AG20443 (cell line): ENCODE results near the gene KRTAP5-2.

ENCODE experiments used
- DNase-seq: peaks from one replicate; pipeline ENCODE4 v3.0.0; 2012; ENCODE audit warnings: low spot score, mixed read lengths

Gene KRTAP5-2

DNA sequence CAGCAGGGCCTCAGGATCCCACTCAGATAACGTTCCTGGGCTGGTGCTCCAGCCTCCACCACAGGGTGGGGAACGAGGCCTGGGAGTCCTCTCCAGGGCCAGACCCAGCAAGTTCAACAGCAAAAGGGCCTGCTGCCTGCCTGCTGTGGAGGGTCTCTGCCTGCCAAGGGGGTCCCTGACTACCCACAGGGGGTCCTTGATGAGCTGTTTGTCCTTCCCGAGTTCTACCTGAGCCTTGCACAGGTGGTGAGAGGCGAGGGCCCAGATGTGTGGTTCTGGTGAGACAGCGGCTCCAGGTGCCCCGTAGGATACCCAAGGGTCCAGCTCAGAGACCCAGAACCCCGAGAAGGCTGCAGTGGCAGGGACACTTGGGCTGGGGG is 30.4 kb downstream of the KRTAP5-2 start:
- no peak for DNase-seq

DNA sequence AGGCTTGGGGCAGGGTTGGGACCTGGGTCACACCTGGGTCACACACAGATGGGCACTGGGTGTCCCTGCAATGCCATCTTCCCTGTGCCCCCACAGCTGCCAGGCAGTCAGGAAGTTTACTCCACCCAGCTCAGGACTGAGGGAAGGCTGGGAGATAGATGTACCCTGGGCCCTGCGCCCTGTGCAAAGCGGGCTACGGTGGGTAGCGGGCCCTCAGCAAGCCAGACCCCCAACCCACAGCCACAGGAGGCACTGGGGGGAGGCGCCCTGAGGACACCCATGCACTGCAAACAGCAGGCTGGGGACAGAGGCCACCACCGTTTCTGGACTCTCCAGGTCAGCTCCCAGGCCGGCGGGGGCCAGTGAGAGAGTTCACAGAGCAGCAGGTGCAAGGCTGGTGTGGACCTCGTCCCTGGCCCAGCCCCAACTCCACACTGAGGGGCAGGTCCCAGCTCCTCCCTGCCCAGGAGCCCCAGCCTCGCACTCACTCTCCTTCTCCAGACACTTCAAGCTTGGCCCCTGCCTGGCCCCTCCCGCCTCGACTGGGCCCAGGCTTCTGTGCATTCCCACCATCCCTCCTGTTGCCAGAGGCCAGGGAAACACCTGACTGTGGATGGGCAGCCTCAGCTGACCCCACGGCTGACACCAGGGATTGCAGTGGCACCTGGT is 30.9 kb downstream of the KRTAP5-2 start:
- no peak for DNase-seq

DNA sequence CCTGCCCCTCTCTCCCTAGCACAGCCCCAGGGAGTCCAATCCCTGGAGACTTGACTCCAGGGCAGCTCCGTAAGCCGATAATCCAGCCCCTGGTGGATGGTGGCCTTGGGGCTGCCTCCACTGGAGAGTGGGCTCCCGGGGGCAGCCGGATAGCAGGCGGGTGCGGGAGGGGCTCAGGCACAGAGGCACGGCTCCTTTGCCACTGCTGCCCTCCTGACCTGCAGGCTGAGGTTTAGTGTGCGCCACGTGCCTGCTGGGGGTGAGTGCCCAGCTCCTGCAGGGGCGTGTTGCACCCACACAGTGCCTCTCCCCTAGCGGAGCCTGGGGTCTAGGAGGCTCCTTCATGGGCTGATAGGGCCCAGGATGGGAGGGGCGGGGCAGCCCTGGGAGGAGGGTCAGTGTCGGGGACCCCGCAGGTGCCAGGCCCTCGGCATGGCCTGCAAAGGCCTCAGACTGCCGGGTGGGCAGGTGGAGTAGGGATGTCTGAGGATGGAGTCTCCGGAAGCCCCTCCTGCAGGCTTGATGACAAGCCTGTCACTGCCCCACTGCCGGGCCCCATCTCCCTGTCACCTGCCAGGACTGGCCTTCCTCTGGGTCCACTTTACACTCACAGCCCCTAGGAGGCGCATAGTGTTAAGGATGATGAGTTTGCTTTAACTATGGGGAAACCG is 31.6 kb downstream of the KRTAP5-2 start:
- DNase-seq = no peak

DNA sequence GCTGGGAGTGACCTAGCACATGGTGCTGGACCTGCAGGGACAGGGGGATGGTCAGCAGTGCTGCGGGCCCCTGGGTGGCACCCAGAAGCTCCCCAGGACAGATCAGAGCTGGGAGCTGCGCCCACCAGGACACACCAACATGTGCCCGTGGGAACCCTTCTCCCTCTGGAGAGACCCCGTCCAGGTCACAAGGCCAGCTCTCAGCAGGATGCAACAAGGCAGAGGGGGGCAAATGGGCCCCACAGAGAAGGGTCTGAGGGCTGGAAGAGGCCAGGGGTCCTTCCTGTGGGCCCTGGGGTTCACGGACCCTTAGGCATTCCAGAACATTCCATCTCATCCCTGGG is 32.2 kb downstream of the KRTAP5-2 start:
- no peak for DNase-seq

DNA sequence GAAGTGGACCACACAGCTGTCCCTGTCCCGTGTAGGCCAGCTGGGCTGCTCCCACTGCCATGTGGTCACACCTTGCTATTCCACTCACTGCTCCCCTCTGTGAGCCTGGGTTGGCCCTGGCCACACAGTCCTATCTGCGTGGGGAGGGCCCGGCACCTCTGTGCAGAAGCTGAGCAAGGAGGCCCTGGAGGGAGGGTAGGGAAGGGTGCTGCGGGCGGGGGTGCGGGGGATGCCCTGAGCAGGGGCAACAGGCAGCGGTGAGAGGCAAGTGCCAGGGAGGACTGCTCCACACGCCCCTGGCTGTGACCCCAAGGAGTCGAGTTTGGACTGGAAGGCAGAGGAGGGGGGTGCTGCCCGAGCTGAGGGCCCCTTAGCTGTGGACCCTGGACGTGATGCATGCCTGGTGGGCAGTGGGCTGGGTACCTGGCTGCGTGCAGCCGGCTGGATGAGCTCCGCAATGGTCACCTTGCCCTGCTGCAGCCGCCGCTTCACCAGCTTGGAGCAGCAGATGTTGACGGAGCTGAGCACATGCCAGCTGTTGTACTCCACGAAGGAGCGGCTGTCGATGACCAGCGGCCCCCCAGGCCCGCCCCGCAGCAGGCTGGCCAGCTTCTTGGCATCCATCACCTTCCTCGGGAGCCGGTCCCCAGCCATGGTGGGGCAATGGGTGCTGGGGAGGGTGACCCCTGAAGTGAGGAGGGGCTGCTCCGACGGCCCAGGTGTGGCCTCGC is 32.8 kb downstream of the KRTAP5-2 start:
- DNase-seq = no peak

DNA sequence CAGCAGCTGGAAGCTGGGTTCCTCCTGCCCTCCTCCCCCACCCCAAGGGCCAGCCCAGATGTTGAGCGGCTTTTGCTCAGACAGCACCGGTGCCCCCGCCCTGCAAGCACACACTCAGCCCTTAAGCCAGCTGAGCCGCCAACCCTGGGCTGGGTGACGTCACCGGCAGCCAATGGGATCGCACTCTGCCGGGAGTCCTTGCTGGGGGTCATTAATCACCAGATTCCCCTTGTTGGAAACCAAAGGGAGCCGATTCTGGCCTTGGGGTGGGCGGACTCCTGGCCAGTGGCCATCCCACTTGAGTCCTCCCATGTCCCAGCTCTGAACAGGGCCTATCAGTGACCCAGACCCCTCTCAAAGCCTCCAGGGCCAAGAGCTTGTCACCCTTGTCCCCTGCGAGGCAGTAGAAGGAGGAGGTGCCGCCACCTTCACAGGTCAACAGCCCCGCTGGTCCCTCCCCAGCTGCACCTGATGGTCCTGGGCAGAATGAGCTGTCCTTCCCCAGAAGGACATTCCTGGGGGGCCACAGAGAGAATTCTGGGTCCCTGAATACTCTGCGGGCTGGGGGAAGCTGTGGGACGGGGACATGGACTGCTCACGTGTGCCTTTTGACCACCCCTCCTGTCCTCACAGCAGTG is 33.4 kb downstream of the KRTAP5-2 start:
- DNase-seq = peak; percentile 93

DNA sequence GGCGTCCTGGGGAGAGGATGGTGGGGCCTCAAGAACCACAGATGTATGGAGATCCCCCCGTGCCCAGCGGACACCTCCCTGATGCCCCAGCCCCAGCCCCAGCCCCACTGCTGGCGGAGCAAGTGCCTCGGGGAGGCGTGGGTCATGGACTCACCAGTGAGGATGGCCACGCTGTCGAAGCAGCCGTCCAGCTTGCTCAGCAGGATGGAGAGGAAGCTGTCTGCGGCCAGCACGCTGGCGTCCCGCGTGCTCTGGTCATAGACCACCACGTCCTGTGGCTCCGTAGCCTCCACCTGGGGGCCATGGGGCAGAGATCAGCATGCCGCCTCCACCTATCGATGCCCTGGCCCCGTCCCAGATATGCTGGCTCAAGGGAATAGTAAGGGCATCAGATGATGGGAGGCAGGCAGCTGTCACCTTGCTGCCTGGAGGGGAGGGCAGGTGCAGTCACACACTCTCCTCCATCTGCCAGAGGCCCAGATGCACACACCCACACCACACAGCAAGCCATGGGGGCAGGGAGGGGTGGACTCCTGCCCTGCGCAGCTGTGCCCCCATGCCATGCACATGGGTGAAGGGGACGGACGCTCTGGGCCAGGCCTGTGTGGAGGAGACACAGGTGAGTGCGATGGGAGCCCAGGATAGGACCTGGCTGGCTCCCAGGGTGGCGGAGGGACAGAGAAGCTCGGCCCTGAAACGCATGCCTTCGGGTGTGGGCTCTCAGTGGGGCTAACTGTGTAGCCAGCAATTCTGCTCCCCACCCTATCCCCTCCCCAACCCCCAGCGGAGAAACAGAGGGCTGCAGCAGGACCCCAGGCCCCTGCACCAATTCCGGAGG is 34.2 kb downstream of the KRTAP5-2 start:
- DNase-seq = no peak

DNA sequence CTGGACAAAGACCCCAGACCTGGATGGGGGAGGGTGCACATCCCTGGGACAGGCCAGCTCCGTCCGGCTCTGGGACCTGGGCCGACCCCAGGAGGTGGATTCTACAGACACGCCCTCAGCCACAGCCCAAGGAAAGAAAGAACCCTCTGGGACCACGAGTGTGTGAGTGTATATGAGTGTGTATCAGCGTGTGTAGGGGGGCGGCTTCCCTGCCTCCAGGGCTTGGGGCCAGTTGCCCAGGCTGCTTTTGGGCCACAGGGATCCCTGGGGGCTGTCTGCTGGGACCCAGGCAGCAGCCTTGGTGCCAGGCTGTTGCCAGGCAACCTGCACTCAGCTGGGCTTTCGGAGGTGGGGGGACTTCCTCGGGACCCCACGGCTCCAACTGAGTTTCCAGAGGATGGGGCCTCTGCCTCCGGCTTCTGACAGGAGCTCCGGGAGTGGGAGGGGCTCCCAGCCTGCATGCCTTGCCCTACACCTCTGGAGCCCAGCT is 34.9 kb downstream of the KRTAP5-2 start:
- DNase-seq = no peak

DNA sequence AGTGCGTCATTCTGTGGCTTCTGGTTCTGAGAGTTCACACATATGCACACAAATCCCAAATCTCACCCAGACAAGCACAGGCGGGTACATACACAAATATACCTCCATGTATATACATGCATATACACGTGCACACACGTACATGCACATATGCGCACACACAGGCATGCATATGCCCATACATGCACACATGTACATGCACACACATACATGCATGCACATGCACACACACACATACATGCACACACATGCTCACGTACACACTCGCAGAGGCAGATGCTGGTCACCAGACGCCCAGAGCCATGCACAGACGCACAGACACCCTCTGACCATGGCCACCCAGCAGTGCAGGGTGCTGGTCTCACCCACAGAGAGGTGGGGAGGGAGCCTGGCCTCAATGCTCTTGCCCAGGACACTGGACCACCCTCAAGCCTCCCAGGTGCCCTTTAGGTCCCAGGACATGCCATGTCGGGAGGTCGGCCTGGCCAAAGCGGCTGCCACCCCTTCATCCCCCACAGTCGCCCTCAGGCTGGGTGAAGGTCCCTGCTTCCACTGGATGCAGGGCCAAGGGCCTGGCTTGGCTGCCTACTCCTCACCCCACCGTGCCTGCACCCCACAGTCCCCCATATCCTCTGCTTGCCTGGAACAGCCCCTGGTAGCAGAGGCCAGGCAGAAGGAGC is 35.5 kb downstream of the KRTAP5-2 start:
- DNase-seq = no peak

DNA sequence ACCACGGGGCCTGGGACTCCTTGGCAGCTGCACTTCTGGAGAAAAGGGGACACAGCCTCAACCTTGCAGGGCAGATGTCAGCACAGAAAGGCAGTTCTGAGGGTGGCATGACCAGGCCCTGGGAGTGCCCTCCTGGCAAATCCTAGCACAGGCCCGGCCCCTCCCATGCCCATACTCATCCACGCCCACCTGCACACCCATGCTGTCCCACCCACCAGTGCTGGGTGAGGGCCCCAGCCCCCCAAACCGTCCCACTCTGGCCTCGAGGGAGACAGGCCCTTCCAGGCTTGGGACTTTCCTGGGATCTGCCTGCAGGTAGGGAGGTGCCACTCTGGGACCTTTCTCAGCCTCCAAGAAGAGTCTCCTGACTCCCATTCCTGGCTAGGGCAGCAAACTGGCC is 36.1 kb downstream of the KRTAP5-2 start:
- no peak for DNase-seq

DNA sequence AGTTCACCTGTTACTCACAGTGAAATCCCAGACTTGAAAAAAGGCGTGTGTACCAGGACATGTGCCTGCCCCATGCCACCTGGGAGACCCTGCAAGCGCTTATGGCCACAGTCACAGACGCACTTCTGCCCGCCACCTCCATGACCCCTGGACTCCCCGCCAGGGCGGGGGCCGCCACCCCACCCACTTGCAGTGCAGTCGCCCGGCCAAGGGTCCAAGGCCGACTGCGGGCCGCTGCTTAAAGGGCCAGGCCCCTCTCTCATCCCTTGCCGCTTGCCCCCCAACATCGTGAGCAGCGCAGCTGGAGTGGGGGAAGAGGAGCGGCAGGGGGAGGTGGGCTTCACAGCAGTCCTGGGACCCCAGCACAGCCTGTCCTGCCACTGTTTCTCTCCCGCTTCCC is 36.8 kb downstream of the KRTAP5-2 start:
- DNase-seq = no peak

DNA sequence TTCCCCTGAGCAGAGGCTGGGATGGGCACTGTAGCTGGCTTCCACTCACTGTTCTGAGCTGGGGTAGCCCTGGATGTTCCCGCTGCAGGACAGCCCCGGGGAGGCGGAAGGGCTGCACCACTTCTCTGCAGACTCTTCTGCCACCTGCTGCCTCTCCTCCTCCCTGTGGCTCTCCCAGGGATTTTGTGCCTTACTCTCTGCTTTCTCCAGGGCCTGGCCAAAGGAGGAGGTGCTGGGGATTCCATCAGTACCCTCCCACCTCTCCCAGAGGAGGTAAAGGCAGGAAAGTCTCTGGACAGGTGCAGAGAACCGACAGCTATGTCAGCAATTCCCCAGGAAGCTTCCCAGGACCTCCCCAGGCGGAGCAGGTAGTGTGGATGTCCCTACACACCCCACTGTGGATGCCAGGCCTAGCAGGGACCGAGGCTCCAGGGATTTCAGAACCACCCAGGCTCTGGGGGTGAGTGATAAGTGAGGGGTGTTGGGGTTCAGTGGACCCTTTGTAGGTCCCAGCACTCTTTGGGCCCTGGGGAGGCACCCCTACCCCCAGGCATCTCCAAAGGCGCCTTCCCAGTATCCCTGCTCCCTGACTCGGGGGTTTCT is 37.3 kb downstream of the KRTAP5-2 start:
- DNase-seq = no peak

DNA sequence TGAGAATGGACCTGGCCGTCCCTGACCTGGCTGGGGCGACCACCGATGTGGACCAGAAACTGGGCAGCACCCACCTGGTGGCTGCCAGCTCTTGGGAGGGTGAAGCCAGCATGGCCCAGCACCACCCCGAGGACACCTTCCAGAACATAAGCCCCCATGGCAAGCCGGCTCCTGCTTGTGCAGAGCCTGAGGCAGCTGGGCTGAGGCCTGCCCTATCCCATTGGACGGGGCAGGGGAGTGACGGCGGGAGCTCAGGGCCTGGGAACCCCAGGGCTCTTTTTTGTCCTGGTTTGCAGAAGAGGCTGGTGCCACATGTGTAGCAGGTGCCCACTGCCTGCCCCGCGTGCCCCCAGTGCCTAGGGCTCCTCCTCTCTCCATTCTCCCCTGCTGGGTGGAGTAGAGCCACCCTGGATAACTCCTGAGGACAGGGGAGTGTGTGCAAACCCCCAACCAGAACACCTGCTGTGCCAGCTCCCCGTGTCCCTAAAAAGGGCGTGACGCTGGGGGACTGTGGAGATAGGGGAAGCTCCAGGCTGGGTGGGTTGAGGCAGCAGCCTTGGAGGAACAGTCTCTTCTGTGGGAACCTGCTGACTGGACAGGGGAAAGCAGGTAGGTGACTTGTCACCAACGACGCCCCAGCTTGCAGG is 38.0 kb downstream of the KRTAP5-2 start:
- DNase-seq = no peak

DNA sequence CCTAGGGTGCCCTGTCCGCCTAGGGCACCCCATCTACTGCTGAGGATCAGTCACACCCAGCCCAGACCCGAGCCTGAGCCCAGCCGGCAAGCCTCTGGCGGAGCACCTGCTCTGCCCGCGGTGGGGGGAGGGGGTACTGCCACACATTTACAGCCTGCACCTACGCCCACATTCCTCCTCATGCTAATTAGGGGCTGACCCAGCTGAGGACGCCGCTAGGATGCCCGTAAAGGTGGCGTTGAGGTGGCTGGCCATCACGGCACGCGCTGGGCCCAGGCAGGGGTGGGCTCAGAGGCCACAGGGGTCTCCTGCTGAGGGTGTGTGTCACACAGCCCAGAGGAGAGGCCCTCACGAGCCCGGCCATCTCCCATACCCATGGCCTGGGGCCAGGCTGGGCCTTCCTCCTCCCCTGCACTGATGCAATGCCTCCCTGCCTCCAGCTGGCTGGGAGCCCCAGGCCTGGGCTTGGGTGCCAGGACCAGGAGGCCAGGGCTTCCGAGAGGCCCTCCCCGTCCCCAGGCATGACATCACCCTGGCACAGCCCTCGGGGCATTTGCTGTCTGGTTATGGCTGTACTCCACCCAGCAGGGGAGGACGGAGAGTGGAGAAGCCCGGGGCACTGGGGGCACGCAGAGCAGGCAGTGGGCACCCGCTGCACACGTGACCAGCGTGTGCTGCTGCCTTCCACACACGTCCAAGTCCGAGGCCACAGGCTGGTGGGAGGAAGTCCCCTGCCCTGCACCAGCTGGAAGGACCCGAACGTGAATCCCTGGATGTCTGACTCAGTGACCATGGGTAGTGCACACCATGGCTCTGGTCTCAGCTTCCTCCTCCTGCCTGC is 38.8 kb downstream of the KRTAP5-2 start:
- peak; percentile 92 for DNase-seq

DNA sequence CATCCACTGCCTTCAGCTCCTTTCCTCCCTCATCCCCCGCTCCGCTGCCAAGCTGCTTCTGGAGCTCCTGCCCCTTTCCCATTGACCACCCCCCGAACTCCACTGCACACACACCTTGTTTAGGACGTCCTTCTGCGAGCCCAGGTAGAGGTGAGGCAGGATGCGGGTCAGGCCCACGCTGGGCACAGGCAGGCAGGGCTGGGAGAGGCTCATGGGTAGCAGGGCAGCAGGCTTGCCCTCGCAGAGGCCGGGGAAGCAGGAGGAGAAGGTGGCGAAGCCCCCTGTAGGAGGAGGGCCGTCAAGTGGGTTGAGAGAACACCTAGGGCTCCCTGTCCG is 39.4 kb downstream of the KRTAP5-2 start:
- DNase-seq = no peak

DNA sequence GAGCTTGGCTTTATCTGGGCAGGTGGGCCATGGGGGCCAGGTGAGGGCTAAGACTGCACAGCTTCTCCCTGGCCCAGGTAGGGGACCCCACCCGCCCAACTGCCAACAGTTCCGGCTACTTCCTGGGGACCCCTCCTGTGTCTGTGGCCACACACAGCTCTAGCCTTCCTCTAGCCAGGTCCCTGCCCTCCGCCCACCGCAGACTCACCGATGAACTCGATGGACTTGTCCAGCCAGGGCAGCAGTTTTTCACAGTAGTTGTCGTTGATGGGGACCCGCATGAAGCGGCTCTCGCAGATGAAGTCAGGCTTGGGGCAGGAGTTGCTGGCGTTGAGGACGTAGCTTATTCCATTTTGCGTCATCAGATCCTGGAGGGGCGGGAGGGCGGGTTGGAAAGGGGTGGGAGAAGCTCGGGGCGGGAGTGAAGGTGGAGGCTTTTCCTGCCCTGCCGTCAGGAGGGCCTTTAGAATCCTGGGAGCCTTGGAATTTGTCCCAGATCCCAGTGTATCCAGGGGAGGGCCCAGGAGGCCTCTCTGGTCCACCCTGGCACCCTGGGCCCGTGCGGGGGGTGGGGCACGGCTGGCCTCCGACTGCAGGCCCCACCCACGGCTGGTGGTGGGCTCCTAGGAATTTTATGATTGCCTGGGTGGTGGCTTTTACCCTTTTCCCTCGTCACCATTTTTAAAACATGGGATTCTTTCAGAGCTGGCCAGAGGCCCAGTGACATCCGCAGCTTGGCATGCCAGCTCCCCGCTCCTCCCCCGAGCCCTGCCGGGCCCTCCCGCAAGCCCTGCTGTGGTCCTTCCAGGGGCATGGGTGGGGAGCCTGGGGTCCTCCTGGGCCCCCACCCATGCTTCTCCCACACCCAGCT is 40.0 kb downstream of the KRTAP5-2 start:
- peak; percentile 91 for DNase-seq

DNA sequence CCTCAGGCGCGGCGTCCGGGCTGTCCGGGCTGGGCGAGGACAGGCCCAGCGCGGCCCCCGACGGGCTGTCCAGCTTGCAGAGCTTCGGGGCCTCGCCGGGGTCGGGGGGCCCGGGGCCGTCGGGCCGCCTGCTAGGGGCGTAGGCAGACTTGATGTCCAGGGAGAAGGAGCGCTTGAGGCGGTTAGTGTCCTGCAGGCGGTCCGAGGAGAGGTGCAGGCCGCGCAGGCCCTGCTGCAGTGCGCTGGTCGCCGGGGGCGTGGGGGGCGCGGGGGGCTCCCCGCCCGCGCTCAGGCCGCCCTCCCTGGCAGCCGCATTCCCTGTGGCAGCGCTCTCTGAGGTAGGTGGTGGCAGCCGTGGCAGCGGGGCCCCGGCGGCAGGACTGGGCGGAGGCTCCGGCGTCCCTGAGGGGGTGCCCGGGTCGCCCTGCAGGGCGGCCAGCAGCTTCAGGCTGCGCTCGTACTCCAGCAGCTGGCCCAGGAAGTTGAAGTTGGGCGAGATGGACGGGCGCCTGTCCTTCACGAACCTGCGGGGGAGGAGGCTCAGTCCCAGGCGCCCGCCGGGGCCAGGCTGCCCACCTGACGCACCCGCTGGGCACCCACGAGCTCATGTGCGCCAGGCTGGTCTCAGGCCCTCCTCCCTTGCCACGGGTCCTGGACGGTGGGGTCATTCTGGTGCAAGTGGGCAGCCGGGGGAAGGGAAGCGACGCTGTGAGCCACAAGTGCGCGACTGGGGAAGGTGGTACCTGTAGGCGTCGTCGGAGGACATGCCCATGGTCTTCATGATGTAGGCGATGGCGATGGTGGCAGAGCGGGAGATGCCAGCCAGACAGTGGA is 40.8 kb downstream of the KRTAP5-2 start:
- no peak for DNase-seq
